Amygdala (tissue), 56 donors: ENCODE measurements around the gene IKZF3.
"Not testable (repeated sequence)": the region's sequence is repeated elsewhere in the genome, so short reads cannot be mapped to it uniquely, and the experiment has no call there.

Source experiments
- DNase-seq, 56 donors: peaks; one replicate each; lab custom pipeline; 2025; lab: John Stamatoyannopoulos, UW

Gene IKZF3

GRCh38 chr17:39729280-39729851 is 134.7 kb downstream of the IKZF3 start:
- no peak for DNase-seq

GRCh38 chr17:39727556-39727955 is 136.6 kb downstream of the IKZF3 start:
- DNase-seq = no peak

GRCh38 chr17:39726617-39727016 is 137.5 kb downstream of the IKZF3 start:
- no peak for DNase-seq

GRCh38 chr17:39725923-39726322 is 138.2 kb downstream of the IKZF3 start:
- not testable (repeated sequence) for DNase-seq

- DNase-seq = no peak
Measured at GRCh38 chr17:39724731-39725130, 139.4 kb downstream of the IKZF3 start.

GRCh38 chr17:39722965-39723848 is 140.9 kb downstream of the IKZF3 start:
- DNase-seq = no peak

- no peak for DNase-seq
Measured at GRCh38 chr17:39722104-39722503, 142.0 kb downstream of the IKZF3 start.

GRCh38 chr17:39719563-39720355 is 144.4 kb downstream of the IKZF3 start:
- DNase-seq = no peak

- DNase-seq = no peak
Measured at GRCh38 chr17:39717660-39718059, 146.5 kb downstream of the IKZF3 start.

GRCh38 chr17:39716879-39717536 is 147.1 kb downstream of the IKZF3 start:
- no peak for DNase-seq

- no peak for DNase-seq
Measured at GRCh38 chr17:39716073-39716818, 147.9 kb downstream of the IKZF3 start.

- DNase-seq = no peak
Measured at GRCh38 chr17:39715375-39716072, 148.6 kb downstream of the IKZF3 start.

- no peak for DNase-seq
Measured at GRCh38 chr17:39714234-39714633, 149.9 kb downstream of the IKZF3 start.

GRCh38 chr17:39711851-39712250 is 152.3 kb downstream of the IKZF3 start:
- no peak for DNase-seq

- DNase-seq = not testable (repeated sequence)
Measured at GRCh38 chr17:39711071-39711470, 153.0 kb downstream of the IKZF3 start.

GRCh38 chr17:39709998-39710964 is 153.8 kb downstream of the IKZF3 start:
- DNase-seq = no peak

- DNase-seq = no peak
Measured at GRCh38 chr17:39709319-39709997, 154.7 kb downstream of the IKZF3 start.
